HT1080 (cell line): ENCODE measurements around the gene DNAI1. TPM values are rescaled to one million over a fixed set of nuclear protein-coding genes. Genes with fewer than 3 reads are reported as not detected.

ENCODE experiments used
- DNase-seq: peaks from one replicate; pipeline ENCODE4 v3.0.0-alpha.2; 2015; ENCODE audit warnings: low read depth
- small RNA-seq: library from RNA; depleted of rRNA; stranded (forward); fragments of <200 nt; gene quantifications from one replicate; pipeline ENCODE3, GENCODE V24; 2014
- total RNA-seq: library from RNA; depleted of rRNA; stranded (reverse); fragments of >200 nt; shearing (Covaris generic); gene quantifications from 2 replicates; pipeline ENCODE4 v1.2.3, GENCODE V29; 2014; rRNA removed

DNAI1 gene
- total RNA-seq, 1 experiment from 2014 or later: not detected

GRCh38 chr9:34557426-34558321 lies 99.1 kb downstream of the DNAI1 start:
- no peak for DNase-seq

- no peak for DNase-seq
Observed at GRCh38 chr9:34558364-34558763, 99.8 kb downstream of the DNAI1 start.

- no peak for DNase-seq
Observed at GRCh38 chr9:34558919-34559623, 100.5 kb downstream of the DNAI1 start.

- peak; percentile 54 for DNase-seq
Observed at GRCh38 chr9:34559624-34560455, 101.2 kb downstream of the DNAI1 start.

GRCh38 chr9:34560599-34561214 lies 102.1 kb downstream of the DNAI1 start:
- no peak for DNase-seq

GRCh38 chr9:34562135-34562745 lies 103.6 kb downstream of the DNAI1 start:
- no peak for DNase-seq

- DNase-seq: no peak
Observed at GRCh38 chr9:34563262-34563661, 104.7 kb downstream of the DNAI1 start.

- no peak for DNase-seq
Observed at GRCh38 chr9:34564617-34565016, 106.0 kb downstream of the DNAI1 start.

GRCh38 chr9:34565856-34566255 lies 107.3 kb downstream of the DNAI1 start:
- no peak for DNase-seq

GRCh38 chr9:34566322-34566721 lies 107.7 kb downstream of the DNAI1 start:
- DNase-seq: no peak

- DNase-seq: no peak
Observed at GRCh38 chr9:34566972-34567371, 108.4 kb downstream of the DNAI1 start.

- no peak for DNase-seq
Observed at GRCh38 chr9:34568133-34568532, 109.5 kb downstream of the DNAI1 start.

- DNase-seq: no peak
Observed at GRCh38 chr9:34568774-34569173, 110.2 kb downstream of the DNAI1 start.

GRCh38 chr9:34570376-34570775 lies 111.8 kb downstream of the DNAI1 start:
- no peak for DNase-seq

Small RNAs within 50 kb of the gene (small RNA-seq; reads per million reads assigned to genes)
- not detected for gene RN7SKP24

Other genes starting within 250 kb of the DNAI1 start
- gene KIF24, start 129.5 kb upstream of the DNAI1 start, total RNA-seq: 5.8 and 8.3 TPM in 2 replicates
- gene NUDT2, start 129.2 kb upstream of the DNAI1 start, total RNA-seq: 14.1 and 23.5 TPM in 2 replicates
- gene MYORG, start 81.9 kb upstream of the DNAI1 start, total RNA-seq: 3.1 and 3.5 TPM in 2 replicates
- gene FAM219A, start 235 bp upstream of the DNAI1 start, total RNA-seq: 12.1 and 13.5 TPM in 2 replicates
- 5.0 TPM in 2 replicates for gene ENHO, start 64.2 kb downstream of the DNAI1 start, total RNA-seq
- not detected in 2 replicates for gene CNTFR, start 130.9 kb downstream of the DNAI1 start, total RNA-seq
- gene RPP25L, start 153.3 kb downstream of the DNAI1 start, total RNA-seq: 30.3 and 43.1 TPM in 2 replicates
- 104 and 105 TPM in 2 replicates for gene DCTN3, start 161.7 kb downstream of the DNAI1 start, total RNA-seq
- gene ARID3C, start 170.3 kb downstream of the DNAI1 start, total RNA-seq: not detected in 2 replicates
- gene SIGMAR1, start 179.0 kb downstream of the DNAI1 start, total RNA-seq: 142 and 178 TPM in 2 replicates
- gene GALT, start 187.9 kb downstream of the DNAI1 start, total RNA-seq: 11.2 and 15.0 TPM in 2 replicates
- 4.8 and 6.2 TPM in 2 replicates for gene IL11RA, start 193.4 kb downstream of the DNAI1 start, total RNA-seq
- 0.26 TPM in 1 of 2 replicates, not detected in the other for gene CCL27, start 203.9 kb downstream of the DNAI1 start, total RNA-seq
- gene CCL19, start 232.5 kb downstream of the DNAI1 start, total RNA-seq: not detected in 2 replicates